ENCODE results near the gene C1GALT1.

- TF ChIP-seq CTCF (conservative IDR thresholded peaks at IDR 0.05; ENCODE audit: low read depth in 2 of 2) (no peak), NANOG (IDR thresholded peaks at IDR 0.05; ENCODE audit: borderline replicate concordance) (no peak), POLR2AphosphoS5 (IDR thresholded peaks at IDR 0.05; ENCODE audit: low read depth) (no peak), EZH2 (IDR thresholded peaks at IDR 0.05; ENCODE audit: low read depth, unreplicated experiment) (no peak)
Observed at GRCh38 chr7:7237201-7237977, 55.0 kb downstream of the C1GALT1 start.
